GM18858 (cell line): ENCODE data around the gene VCL.
"Not testable (repeated sequence)": the region's sequence is repeated elsewhere in the genome, so short reads cannot be mapped to it uniquely, and the experiment has no call there.

Experiments
- ATAC-seq: cut with Tn5 transposase; IDR thresholded peaks from one replicate; pipeline ENCODE4 v1.9.1; 2021; ENCODE audit not compliant: unreplicated experiment

VCL gene

GRCh38 chr10:73997787-73998622 is at the start of gene VCL:
TSS of gene VCL (plus strand) at chr10:73998116. CDS start at chr10:73998208, 92 bp downstream.
- ATAC-seq, result peak; percentile 91

- ATAC-seq, result no peak
These were observed 48.8 kb upstream of the VCL start for GRCh38 chr10:73948947-73949633.

- ATAC-seq, result no peak
These were observed 47.6 kb upstream of the VCL start for GRCh38 chr10:73950155-73950948.

- no peak for ATAC-seq
These were observed 44.3 kb upstream of the VCL start for GRCh38 chr10:73953665-73954064.

GRCh38 chr10:73954737-73955136 is 43.2 kb upstream of the VCL start:
- no peak for ATAC-seq

GRCh38 chr10:73955719-73956118 is 42.2 kb upstream of the VCL start:
- ATAC-seq, result no peak

GRCh38 chr10:73956476-73957359 is 41.2 kb upstream of the VCL start:
- ATAC-seq, result peak; percentile 55

- ATAC-seq, result no peak
These were observed 38.3 kb upstream of the VCL start for GRCh38 chr10:73959484-73960243.

- no peak for ATAC-seq
These were observed 35.5 kb upstream of the VCL start for GRCh38 chr10:73962386-73962785.

- ATAC-seq, result not testable (repeated sequence)
These were observed 34.4 kb upstream of the VCL start for GRCh38 chr10:73963533-73963932.

GRCh38 chr10:73964743-73965142 is 33.2 kb upstream of the VCL start:
- no peak for ATAC-seq

GRCh38 chr10:73965267-73965889 is 32.5 kb upstream of the VCL start:
- not testable (repeated sequence) for ATAC-seq

GRCh38 chr10:73965890-73966768 is 31.8 kb upstream of the VCL start:
- ATAC-seq, result no peak

- ATAC-seq, result no peak
These were observed 30.9 kb upstream of the VCL start for GRCh38 chr10:73967022-73967429.

GRCh38 chr10:73967544-73967943 is 30.4 kb upstream of the VCL start:
- no peak for ATAC-seq

- ATAC-seq, result no peak
These were observed 29.8 kb upstream of the VCL start for GRCh38 chr10:73968098-73968521.

- no peak for ATAC-seq
These were observed 28.6 kb upstream of the VCL start for GRCh38 chr10:73969224-73969841.

- ATAC-seq, result no peak
These were observed 27.1 kb upstream of the VCL start for GRCh38 chr10:73970845-73971244.
